Endothelial cell of umbilical vein (primary cell): Measurements from ENCODE around the gene PHKG2. TPM values are rescaled to one million over a fixed set of nuclear protein-coding genes. Genes with fewer than 3 reads are reported as not detected.
"Not testable (repeated sequence)": the region's sequence is repeated elsewhere in the genome, so short reads cannot be mapped to it uniquely, and the experiment has no call there.

ENCODE experiments used
- BruUV-seq: library from RNA; stranded (reverse); fragments of 400-500 nt; replicated peaks from 2 replicates; lab custom pipeline; 2021; lab: Mats Ljungman, UMichigan
- CTCF ChIA-PET: fragments of 300-600, 350-600 bp; sonication (Branson Sonifier 250); formaldehyde crosslinking; loops from one replicate; lab custom pipeline; 2021; ENCODE audit warnings: antibody characterized with exemption, inconsistent platforms; lab: Charles Lee
- POLR2A ChIA-PET: fragments of 300-600, 350-600 bp; sonication (Branson Sonifier 250); formaldehyde crosslinking; loops from one replicate; lab custom pipeline; 2021; ENCODE audit warnings: antibody characterized with exemption, inconsistent platforms; lab: Charles Lee
- DNase-seq: peaks from one replicate; pipeline ENCODE4 v3.0.0-alpha.2; 2011; ENCODE audit warnings: low read depth, low spot score
- FAIRE-seq: peaks from 2 replicates; lab custom pipeline; 2011; peaks lifted over from hg19 to GRCh38; lab: Jason Lieb, UNC
- H2AFZ ChIP-seq: 2 replicates; pipeline ENCODE4 v1.6.0; 2012; ENCODE audit warnings: low read depth, low read length, control low read depth, inconsistent platforms
- H3K27ac ChIP-seq: 2 replicates; pipeline ENCODE4 v1.5.1; 2011; ENCODE audit warnings: low read depth, mild to moderate bottlenecking, control low read depth, low read length, moderate library complexity; ENCODE audit not compliant: insufficient read depth
- H3K27me3 ChIP-seq, 2 experiments: 2 replicates each; pipeline versions ENCODE4 v1.6.0 to v1.6.1; 2011; ENCODE audit warnings: low read length in 2 of 2, mixed read lengths in 1 of 2; ENCODE audit not compliant: control insufficient read depth in 2 of 2, insufficient read depth in 2 of 2
- H3K36me3 ChIP-seq, 2 experiments: 2 replicates in 1 of 2; 3 replicates in 1 of 2; pipeline ENCODE4 v1.5.1; 2011; ENCODE audit warnings: low read length in 2 of 2, mild to moderate bottlenecking in 1 of 2, moderate library complexity in 1 of 2; ENCODE audit not compliant: control insufficient read depth in 2 of 2, insufficient read depth in 2 of 2; ENCODE audit errors: extremely low read depth in 1 of 2
- H3K4me1 ChIP-seq: 3 replicates; pipeline ENCODE4 v1.5.1; 2011; ENCODE audit warnings: mild to moderate bottlenecking, low read length; ENCODE audit not compliant: control insufficient read depth, insufficient read depth; ENCODE audit errors: extremely low read depth
- H3K4me2 ChIP-seq: 2 replicates; pipeline ENCODE4 v1.6.1; 2011; ENCODE audit warnings: low read length, control low read depth, mixed read lengths; ENCODE audit not compliant: insufficient read depth
- H3K4me3 ChIP-seq, 3 experiments: fragments of 200-600 bp in 1 of 3; sonication (generic), shearing (Covaris generic) in 1 of 3; replicated peaks in 1 of 3; 2 replicates each; pipeline ENCODE4 v1.5.1; 2011 to 2016; ENCODE audit warnings: control low read depth in 3 of 3, low read length in 3 of 3, mild to moderate bottlenecking in 2 of 3, inconsistent platforms in 1 of 3, low read depth in 1 of 3, moderate library complexity in 1 of 3; ENCODE audit not compliant: insufficient read depth in 1 of 3
- H3K79me2 ChIP-seq: 2 replicates; pipeline ENCODE4 v1.6.0; 2012; ENCODE audit warnings: low read length, inconsistent platforms; ENCODE audit not compliant: control insufficient read depth, insufficient read depth
- H3K9ac ChIP-seq: replicated peaks from 2 replicates; pipeline ENCODE3; 2011; ENCODE audit warnings: low read length, control low read depth; ENCODE audit not compliant: insufficient read depth; ENCODE audit errors: extremely low read depth
- H3K9me1 ChIP-seq: replicated peaks from 3 replicates; pipeline ENCODE4 v1.6.0; 2011; ENCODE audit warnings: mild to moderate bottlenecking, low read length; ENCODE audit not compliant: control insufficient read depth, insufficient read depth; ENCODE audit errors: extremely low read depth
- H3K9me3 ChIP-seq: replicated peaks from 2 replicates; pipeline ENCODE4 v1.5.1; 2012; ENCODE audit warnings: low read length, inconsistent platforms; ENCODE audit not compliant: control insufficient read depth, insufficient read depth
- H4K20me1 ChIP-seq: replicated peaks from 2 replicates; pipeline ENCODE3; 2011; ENCODE audit warnings: mild to moderate bottlenecking, low read length; ENCODE audit not compliant: control insufficient read depth, insufficient read depth; ENCODE audit errors: extremely low read depth
- CTCF ChIP-seq, 2 donors: IDR thresholded peaks; 1 replicate in 1 of 2; 2 replicates in 1 of 2; pipeline ENCODE4 v1.5.1; 2011; ENCODE audit warnings: low read length in 2 of 2, mild to moderate bottlenecking in 2 of 2, moderate library complexity in 2 of 2, control low read depth in 1 of 2, inconsistent platforms in 1 of 2, low read depth in 1 of 2; ENCODE audit not compliant: insufficient read depth in 1 of 2; ENCODE audit errors: extremely low read depth in 1 of 2
- EZH2 ChIP-seq: IDR thresholded peaks from 2 replicates; pipeline ENCODE4 v1.6.1; 2012; ENCODE audit warnings: borderline replicate concordance, low read depth, mild to moderate bottlenecking, moderate library complexity, low read length, inconsistent platforms; ENCODE audit not compliant: severe bottlenecking
- FOS ChIP-seq: IDR thresholded peaks from 2 replicates; pipeline ENCODE4 v1.6.1; 2011; ENCODE audit warnings: mild to moderate bottlenecking, low read length, moderate library complexity, borderline replicate concordance; ENCODE audit not compliant: insufficient read depth
- GATA2 ChIP-seq: IDR thresholded peaks from 2 replicates; pipeline ENCODE4 v1.7.0; 2011; ENCODE audit warnings: low read depth, mild to moderate bottlenecking, moderate library complexity, mixed read lengths, low read length; ENCODE audit not compliant: insufficient read length, insufficient read depth
- JUN ChIP-seq: IDR thresholded peaks from 2 replicates; pipeline ENCODE4 v1.6.1; 2011; ENCODE audit warnings: borderline replicate concordance, low read depth; ENCODE audit not compliant: insufficient read length, insufficient read depth
- MAX ChIP-seq: IDR thresholded peaks from 2 replicates; pipeline ENCODE4 v1.6.1; 2011; ENCODE audit not compliant: insufficient read depth, insufficient read length
- MYC ChIP-seq: IDR thresholded peaks from one replicate; pipeline ENCODE4 v1.6.1; 2011; ENCODE audit warnings: mild to moderate bottlenecking, low read depth, low read length
- POLR2A ChIP-seq: IDR thresholded peaks from 2 replicates; pipeline ENCODE4 v1.6.1; 2012; ENCODE audit warnings: low read depth, mild to moderate bottlenecking, control low read depth, low read length
- POLR2AphosphoS5 ChIP-seq: IDR thresholded peaks from 2 replicates; pipeline ENCODE4 v1.6.1; 2012; ENCODE audit warnings: low read depth, mild to moderate bottlenecking, control low read depth, low read length, moderate library complexity; ENCODE audit not compliant: insufficient read depth
- dilution Hi-C: fragments of 300-500 bp; cut with MboI; formaldehyde crosslinking; loops from one replicate; pipeline ENCODE4 v1.15.0; 2019; ENCODE audit warnings: low sequenced_read_pairs; ENCODE audit not compliant: extremely low pct_ligation_motif_present
- intact Hi-C: fragments of 100-400 bp; cut with micrococcal nuclease; formaldehyde crosslinking; loops from one replicate; pipeline ENCODE4 v1.10.0; 2022
- polyA plus RNA-seq, 4 experiments: library from polyadenylated mRNA; depleted of rRNA in 3 of 4; stranded (reverse) in 3 of 4; unstranded in 1 of 4; fragments of >200 nt; gene quantifications; 2 replicates each; pipeline versions ENCODE4 v1.2.1 to v1.2.3, GENCODE V29; 2011 to 2012; ENCODE audit warnings: missing spikeins in 1 of 4
- total RNA-seq: library from RNA; stranded (reverse); gene quantifications from 2 replicates; pipeline ENCODE4 v1.2.3, GENCODE V29; 2021

The PHKG2 gene
- total and polyA plus RNA-seq, 2 donors (not counting 3 experiments of a cell fraction or from before 2014, with no cell fraction given) = 33.0 to 48.8 TPM

GRCh38 chr16:30700971-30701370 lies 47.3 kb upstream of the PHKG2 start:
- no peaks in the 10 kb centered on the region for H3K9me3 ChIP-seq
- CTCF ChIA-PET = no interaction called here
- H3K4me1 ChIP-seq = peaks cover 21% of the 10 kb centered on the region
- no peak overlapping the region for H3K9ac ChIP-seq
- BruUV-seq = no TSS peak
- dilution Hi-C loops (no loop called here), intact Hi-C loops (no loop called here)
- POLR2A ChIA-PET = interaction anchor here (0.6 to 0.7 kb wide), 2 partner anchors 11 to 26 kb away, joined by 3 to 4 read pairs; no protein-coding TSS in a partner anchor
- TF ChIP-seq CTCF (IDR thresholded peaks at IDR 0.05; ENCODE audit: extremely low read depth in 1 of 2, insufficient read depth in 1 of 2, low read depth in 1 of 2, low read length in 2 of 2) (no peak), FOS (no peak), JUN (no peak), EZH2 (no peak), MAX (no peak), POLR2AphosphoS5 (no peak), GATA2 (no peak), POLR2A (no peak), MYC (no peak)
- no peak overlapping the region for H3K4me3 ChIP-seq
- FAIRE-seq = no peak
- H3K4me2 ChIP-seq = no peak overlapping the region
- no peak overlapping the region for H3K27ac ChIP-seq
- H3K36me3 ChIP-seq = peaks cover 18 to 35% of the 10 kb centered on the region in 2 experiments
- DNase-seq = no peak
- H3K9me1 ChIP-seq = no peaks in the 10 kb centered on the region
- no peak overlapping the region for H2AFZ ChIP-seq
- peaks cover 29% of the 10 kb centered on the region for H3K79me2 ChIP-seq
- H3K27me3 ChIP-seq = no peaks in the 10 kb centered on the region
- H4K20me1 ChIP-seq = peaks cover 3% of the 10 kb centered on the region

GRCh38 chr16:30703071-30703470 lies 45.2 kb upstream of the PHKG2 start:
- H3K4me2 ChIP-seq, FAIRE-seq, H3K4me3 ChIP-seq, H3K9ac ChIP-seq, H3K9me1 ChIP-seq, dilution Hi-C loops, CTCF ChIA-PET, H3K9me3 ChIP-seq, BruUV-seq, POLR2A ChIA-PET, intact Hi-C loops, H2AFZ ChIP-seq, DNase-seq, H4K20me1 ChIP-seq, H3K27me3 ChIP-seq, H3K27ac ChIP-seq: not testable (repeated sequence)
- Histone ChIP-seq H3K36me3 (peaks cover 36 to 51% of the 10 kb centered on the region in 2 experiments), H3K4me1 (peaks cover 16% of the 10 kb centered on the region), H3K79me2 (peaks cover 31% of the 10 kb centered on the region)
